OCI-M2 (cell line): Measurements from ENCODE around the gene ZNF346.

ENCODE experiments used
- DNase-seq: peaks from one replicate; lab custom pipeline; 2025; ENCODE audit not compliant: unreplicated experiment; lab: John Stamatoyannopoulos, UW

ZNF346 gene

DNA sequence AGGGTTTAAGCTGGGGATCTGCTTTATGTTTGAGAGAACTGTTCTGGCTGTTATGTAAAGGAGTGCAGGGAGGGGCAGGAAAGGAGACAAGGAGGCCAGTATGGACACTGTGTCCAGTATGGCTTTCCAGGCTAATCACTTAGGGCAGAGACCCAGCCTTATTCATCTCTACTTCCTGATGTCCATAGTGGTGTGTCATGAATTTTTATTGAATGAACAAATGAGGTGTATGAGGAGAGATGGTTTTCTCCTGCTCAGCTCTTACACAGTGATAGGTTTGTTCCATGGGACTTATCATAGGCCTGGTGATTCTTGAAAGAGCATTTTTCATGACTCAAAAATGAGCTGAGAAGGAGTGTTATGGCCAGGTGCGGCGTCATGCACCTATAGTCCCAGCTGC is 43.7 kb downstream of the ZNF346 start:
- DNase-seq = no peak

DNA sequence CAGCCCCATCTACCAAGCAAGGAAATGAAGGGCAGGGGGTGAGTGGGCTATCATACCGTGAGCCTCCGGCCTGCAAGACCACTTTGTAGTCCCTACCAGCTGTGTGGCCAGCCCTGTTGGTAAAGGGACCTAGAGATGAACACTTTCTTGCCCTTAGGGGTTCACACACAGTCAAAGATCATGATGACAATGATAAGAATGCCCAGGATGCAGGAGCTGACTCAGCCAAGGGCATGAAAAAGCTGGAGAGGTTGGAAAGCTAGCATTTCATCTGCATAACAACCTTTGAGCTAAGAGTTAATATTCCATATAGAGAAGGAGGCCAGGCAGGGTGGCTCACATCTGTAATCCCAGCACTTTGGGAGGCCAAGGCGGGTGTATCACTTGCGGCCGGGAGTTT is 45.0 kb downstream of the ZNF346 start:
- DNase-seq = no peak

DNA sequence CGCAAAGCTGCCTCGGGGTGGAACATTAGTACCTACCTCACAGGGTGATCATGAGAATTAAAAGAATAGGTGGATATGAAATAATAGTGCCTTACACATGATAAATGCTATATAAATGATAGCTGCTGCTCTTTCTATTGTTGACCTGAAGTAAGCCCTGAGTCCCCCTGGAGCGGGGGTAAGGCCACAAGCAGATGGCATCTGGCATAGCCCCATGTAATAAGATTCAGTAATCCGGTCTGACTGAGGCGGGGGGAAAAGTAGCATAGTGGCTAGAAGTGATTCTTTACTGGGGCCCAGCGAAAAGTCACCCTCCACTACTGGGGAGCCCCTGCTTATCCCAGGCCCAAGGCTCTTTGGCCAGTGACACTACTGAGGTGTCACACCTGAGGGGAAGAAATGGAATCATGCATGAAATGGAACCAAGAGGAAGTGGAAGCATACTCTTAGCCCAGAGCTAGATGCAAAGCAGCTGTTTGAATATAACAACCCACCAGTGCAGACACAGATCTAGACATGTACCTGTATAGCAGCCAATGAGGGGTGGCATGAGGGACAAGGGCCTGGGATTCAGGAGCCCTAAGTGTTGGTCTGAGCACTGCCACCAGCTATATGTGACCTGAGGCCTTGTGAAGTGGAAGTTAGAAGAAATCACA is 48.2 kb downstream of the ZNF346 start:
- DNase-seq = no peak

DNA sequence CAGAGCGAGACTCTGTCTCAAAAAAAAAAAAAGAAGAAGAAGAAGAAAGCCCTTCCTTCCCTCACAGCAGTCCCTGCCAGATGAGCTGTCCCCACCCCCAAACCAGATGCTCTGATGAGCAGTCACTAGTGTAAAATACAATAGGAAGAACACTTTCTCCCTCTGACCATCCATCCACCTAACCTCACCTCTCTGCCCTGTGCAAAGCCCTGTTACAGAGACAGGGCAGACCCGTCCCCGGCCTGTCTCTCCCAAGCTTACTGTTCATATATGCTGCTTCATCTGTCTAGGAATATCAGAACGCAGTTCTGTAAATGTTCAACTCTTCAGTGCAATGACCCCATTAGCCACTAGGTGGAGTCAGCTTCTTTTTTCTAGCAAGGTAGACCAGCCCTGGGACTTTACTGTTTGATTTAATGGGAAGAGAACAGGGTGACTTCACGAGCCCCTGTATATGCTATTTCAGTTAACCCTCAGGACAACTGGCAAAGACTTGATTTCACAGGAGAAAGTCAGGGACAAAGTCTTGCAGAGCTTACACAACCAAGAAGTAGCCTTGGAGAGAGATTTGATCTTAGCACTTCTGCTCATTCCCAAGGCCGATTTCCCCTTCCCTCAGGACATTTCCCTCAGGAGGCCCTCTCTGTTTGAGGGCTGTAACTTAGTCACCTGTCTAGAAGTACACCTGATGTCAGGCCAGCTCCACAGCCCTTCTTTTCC is 49.3 kb downstream of the ZNF346 start:
- DNase-seq = peak; percentile 74

DNA sequence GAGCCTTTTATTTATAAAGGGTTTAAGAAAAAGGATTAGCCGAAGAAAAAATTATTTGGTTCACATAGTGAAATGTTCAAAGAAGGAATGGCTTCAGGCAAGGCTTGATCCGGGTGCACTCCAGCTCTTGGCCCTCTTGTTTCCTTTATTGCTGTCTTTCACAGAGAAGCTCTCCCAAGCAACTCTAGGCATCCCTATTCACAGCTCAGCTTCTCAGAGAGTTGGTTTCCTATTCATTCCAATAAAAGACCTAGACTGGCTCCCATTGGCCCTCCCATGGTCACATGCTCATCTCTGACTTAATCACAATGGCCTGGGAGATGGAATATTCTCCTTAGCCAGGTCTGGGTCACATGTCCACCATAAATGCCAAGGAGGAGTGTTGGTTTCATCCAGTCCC is 54.8 kb downstream of the ZNF346 start:
- DNase-seq = no peak

DNA sequence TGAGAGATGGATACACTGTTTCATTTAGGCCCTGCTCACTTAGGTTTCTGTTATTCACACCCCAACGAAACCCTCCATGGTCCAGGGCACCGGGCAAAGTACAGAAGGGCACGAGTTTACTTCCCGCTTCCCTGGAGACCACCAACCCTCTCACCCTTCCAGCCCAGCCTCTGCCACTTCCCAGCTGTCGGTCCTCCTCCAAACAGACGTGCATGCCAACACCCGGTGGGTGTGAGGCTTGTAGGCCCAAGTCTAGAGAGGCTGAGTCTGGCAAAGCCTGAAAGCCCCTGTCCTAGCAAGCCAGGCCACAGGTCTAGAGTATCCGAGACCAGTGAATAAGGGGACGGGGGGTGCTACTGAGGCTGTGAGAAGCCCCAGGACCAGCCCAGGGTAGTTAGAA is 57.1 kb downstream of the ZNF346 start:
- DNase-seq = no peak

DNA sequence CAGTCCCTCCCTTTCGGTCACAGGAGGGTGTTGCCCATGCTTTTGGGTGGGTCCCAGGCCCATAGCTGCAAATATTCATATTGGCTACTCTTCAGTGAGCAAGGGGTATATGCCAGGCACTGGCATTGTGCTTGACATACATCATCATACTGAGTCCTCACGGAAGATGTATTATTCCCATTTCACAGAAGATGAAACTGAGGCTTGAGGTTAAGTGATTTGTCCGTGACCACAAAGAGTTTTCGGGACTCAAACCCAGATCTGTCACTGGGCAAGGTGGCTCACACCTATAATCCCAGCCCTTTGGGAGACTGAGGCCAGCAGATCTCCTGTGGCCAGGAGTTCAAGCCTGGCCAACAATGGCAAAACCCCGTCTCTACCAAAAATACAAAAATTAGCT is 57.8 kb downstream of the ZNF346 start:
- no peak for DNase-seq

DNA sequence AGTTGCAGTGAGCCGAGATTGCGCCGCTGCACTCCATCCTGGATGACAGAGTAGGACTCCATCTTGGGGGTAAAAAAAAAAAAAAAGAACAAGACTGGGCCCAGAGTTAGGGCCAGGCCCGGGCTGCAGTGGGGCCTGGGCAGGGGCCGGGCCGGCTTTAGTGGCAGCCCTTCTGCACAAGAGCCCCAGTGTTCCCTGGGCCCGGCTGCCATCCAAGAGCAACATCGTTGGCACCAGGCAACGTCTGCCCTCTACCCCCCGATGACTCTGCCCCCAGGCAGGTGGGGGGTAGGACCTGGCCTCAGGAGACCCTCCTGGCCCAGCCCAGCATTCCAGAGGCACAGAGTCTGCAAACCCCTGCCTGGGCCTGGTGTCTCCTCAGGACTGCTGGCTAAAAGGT is 59.4 kb downstream of the ZNF346 start:
- DNase-seq = no peak

DNA sequence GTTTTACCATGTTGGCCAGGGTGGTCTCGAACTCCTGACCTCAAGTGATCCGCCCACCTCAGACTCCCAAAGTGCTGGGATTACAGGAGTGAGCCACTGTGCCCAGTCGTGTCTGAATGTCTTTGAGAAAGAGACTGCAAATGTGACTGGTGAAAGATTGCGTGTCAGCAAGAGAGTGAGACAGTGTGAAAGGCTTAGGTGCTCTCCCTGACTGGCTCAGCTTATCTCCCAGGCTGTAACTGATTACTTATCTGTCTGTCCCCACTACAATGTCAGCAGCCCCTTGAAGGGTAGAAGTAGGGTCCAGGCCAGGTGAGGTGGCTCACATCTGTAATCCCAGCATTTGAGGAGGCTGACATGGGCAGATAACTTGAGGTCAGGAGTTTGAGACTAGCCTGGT is 60.9 kb downstream of the ZNF346 start:
- DNase-seq = no peak

DNA sequence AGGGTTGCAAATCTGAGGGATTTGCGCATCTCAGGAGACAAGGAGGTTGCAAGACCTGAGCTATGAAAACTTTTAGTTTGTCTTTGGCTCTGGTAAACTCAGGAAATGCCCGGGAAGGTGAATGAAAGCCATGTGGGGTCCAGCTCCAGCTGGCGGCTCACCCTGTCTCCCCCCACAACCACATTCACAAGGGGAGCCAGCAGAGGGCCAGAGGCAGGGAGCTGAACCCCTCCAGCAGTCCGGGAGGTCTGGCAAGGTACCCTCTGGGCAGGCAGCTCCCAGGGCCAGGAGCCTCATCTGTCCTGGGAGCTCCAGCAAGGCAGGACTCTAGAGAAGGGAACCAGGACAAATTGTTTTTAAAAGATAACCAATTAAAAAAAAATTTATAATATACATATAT is 61.7 kb downstream of the ZNF346 start:
- no peak for DNase-seq

DNA sequence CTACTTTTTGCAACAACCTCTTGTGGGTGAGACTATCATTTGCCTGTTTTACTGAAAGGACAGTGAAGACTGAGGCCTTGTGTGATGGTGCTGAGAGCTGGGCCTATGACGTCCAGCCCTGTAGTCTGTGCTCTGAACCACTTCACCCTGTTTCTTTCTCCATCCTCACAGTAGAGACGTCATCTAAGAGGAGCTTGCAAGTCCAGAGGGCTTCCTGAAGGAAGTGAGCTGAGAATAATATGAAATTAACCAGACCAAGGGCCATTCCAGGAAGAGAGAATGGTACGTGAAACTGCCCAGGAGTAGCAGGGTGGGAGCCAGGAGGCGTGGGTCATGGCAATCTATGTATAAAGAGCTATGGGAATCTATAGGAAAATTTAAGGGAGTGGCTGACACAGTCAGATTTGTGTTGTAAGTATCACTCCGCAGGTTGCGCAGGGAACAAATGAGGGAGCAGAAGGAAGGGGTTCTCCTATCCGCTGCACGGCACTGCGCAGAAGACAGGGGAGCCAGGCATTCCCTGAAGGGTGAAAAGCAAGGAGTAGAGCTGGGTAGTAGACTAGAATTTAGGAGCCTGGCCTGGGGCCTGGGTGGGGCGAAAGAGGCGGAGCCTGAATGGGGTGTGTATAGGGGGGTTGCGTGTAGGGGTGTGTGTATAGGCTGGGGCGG is 63.6 kb downstream of the ZNF346 start:
- no peak for DNase-seq

DNA sequence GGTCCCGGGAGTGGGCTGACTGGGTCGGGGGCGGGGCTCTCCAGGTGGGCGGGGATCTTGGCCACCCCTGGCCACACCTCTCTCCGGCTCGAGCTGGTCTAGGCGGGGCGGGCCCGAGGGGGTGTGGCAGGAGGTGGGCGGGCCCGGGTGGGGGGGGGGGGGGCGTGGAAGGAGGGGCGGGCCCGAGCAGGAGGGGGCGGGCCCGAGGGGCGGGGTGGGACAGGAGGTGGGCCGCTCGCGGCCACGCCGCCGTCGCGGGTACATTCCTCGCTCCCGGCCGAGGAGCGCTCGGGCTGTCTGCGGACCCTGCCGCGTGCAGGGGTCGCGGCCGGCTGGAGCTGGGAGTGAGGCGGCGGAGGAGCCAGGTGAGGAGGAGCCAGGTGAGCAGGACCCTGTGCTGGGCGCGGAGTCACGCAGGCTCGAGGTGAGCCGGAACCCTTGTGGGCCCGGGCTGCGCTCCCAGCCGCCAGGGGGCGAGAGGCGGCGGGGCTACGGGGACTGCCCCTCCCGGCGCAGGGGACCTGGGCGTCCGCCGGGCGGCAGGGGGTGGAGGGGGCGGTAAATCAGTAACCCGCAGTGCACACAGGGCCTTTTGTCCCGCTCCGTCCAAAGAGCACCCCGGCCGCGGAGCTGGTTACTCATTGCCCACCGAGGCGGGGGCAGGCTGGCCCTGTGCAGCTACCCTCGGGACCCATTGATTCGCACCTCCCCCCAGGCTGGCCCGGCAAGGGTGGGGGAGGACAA is 64.3 kb downstream of the ZNF346 start, which contains the start of gene FGFR4:
TSS of gene FGFR4 (plus strand) at position 262 of the 744 bp plus-strand sequence. CDS start 2,688 bp downstream, outside the sequence.
- no peak for DNase-seq

DNA sequence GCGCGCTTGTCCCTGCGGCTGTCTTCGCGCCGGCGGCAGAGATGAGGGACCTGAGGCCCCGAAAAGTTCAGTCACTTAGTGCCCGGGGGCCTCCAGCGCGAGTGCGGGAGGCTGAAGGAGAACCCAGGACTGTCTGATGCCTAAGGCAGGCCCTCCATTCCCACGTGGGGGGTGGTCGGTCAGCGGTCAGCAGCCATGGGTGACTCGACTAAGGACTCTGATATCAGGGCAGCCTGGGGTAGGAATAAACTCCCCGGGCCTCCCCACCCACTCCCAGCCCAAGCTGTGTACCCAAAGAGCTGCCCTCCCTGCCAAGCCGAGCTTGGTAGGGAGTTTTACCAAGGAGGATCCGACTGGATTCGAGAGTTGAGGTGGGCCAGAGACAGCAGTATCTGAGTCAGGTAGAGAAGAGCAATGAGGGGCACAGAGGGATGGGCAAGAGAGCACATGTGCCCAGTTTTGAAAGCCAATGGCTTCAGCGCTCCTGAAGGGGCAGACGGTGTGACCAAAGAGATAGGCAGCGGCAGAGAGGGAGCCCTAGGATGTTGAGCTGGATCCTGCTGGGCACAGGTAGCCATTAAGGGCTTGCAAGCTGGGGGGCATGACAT is 65.0 kb downstream of the ZNF346 start:
- no peak for DNase-seq

DNA sequence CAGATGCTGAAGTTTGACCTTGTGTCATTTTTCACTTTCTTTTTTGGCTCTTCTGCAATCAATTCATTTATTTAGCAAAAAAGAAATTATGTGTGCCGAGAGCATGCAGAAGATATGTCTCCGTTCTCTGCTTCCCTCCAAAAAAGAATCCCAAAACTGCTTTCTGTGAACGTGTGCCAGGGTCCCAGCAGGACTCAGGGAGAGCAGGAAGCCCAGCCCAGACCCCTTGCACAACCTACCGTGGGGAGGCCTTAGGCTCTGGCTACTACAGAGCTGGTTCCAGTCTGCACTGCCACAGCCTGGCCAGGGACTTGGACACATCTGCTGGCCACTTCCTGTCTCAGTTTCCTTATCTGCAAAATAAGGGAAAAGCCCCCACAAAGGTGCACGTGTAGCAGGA is 66.6 kb downstream of the ZNF346 start:
- DNase-seq = no peak

DNA sequence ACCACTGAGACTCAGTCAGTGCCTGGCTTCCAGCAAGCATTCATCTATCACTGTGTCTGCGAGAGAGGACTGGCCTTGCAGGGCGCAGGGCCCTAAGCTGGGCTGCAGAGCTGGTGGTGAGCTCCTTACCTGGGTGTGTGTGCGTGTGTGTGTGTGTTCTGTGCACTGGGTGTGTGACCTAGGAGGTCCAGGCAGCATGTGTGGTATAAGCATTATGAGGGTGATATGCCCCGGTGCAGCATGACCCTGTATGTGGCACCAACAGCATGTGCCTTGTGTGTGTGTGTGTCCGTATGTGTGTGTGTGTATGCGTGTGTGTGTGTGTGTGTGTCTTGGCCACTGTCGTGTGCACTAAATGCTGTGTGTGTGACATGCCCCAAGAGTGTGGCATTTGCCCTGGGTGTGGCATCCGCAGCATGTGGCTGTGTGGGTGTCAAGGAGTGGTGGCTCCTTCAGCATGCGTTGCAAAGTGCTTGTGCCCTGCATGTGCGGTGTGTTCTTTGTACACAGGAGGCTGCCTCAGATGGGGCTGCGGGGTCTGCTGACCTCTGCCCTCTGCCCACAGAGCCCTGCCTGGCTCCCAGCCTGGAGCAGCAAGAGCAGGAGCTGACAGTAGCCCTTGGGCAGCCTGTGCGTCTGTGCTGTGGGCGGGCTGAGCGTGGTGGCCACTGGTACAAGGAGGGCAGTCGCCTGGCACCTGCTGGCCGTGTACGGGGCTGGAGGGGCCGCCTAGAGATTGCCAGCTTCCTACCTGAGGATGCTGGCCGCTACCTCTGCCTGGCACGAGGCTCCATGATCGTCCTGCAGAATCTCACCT is 67.5 kb downstream of the ZNF346 start:
- no peak for DNase-seq

DNA sequence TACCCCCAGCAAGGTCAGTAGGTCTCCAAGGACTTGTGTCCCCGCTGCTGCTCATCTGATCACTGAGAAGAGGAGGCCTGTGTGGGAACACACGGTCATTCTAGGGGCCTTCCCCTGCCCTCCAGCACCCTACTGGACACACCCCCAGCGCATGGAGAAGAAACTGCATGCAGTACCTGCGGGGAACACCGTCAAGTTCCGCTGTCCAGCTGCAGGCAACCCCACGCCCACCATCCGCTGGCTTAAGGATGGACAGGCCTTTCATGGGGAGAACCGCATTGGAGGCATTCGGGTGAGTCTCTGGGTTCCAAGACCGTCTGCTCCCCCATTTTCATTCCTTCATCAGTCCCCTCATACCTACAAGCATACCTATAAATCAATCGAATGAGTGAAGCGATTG is 68.3 kb downstream of the ZNF346 start:
- DNase-seq = no peak

DNA sequence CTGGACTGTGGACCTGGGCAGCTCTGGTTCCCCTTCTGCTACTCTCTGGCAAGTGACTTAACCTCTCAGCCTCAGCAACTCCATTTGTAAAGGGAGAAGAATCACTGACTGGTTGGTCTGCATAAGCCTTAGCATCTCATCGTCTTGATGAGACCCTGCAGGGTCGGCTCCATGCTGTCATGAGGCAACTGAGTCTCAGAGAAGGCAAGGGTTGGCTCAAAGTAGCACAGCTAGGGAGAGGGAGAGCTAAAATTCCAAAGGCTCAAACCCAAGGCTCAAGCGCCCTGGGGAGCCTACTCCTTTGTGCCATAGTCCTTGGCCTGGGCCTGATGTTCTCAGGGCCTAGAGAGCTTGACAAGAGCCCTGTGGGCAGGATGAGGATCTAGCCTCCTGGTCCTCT is 68.7 kb downstream of the ZNF346 start:
- DNase-seq = no peak

DNA sequence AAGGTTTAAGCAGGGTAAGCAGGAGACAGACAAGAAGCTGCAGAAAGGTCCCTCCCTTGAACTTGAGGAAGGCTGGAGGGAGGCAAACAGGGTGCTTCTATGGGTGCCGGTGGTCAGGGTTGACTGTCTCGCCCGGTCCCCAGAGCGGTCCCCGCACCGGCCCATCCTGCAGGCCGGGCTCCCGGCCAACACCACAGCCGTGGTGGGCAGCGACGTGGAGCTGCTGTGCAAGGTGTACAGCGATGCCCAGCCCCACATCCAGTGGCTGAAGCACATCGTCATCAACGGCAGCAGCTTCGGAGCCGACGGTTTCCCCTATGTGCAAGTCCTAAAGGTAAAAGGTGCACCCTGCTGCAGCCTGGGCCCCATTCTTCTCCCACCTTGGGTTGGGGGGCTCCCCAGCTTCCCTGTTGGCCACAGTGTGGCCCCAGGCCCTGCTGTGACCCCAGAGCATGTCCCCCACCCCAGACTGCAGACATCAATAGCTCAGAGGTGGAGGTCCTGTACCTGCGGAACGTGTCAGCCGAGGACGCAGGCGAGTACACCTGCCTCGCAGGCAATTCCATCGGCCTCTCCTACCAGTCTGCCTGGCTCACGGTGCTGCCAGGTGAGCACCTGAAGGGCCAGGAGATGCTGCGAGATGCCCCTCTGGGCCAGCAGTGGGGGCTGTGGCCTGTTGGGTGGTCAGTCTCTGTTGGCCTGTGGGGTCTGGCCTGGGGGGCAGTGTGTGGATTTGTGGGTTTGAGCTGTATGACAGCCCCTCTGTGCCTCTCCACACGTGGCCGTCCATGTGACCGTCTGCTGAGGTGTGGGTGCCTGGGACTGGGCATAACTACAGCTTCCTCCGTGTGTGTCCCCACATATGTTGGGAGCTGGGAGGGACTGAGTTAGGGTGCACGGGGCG is 69.9 kb downstream of the ZNF346 start:
- no peak for DNase-seq

DNA sequence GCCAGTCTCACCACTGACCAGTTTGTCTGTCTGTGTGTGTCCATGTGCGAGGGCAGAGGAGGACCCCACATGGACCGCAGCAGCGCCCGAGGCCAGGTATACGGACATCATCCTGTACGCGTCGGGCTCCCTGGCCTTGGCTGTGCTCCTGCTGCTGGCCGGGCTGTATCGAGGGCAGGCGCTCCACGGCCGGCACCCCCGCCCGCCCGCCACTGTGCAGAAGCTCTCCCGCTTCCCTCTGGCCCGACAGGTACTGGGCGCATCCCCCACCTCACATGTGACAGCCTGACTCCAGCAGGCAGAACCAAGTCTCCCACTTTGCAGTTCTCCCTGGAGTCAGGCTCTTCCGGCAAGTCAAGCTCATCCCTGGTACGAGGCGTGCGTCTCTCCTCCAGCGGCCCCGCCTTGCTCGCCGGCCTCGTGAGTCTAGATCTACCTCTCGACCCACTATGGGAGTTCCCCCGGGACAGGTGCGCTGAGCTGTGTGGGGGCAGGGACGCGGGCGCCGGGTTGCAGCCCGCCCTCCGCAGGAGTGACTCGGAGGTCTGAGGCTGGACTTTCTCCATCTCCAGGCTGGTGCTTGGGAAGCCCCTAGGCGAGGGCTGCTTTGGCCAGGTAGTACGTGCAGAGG is 70.7 kb downstream of the ZNF346 start:
- no peak for DNase-seq
